NT2/D1 (cell line): ENCODE data around the gene LRRC23.

ENCODE experiments used
- SUZ12 ChIP-seq: IDR thresholded peaks from 2 replicates; pipeline ENCODE4 v1.6.1; 2011; ENCODE audit not compliant: insufficient read length, insufficient read depth; ENCODE audit errors: extremely low read depth
- ZNF274 ChIP-seq: IDR thresholded peaks from 2 replicates; pipeline ENCODE4 v1.6.1; 2011; ENCODE audit warnings: mild to moderate bottlenecking, low read depth, low read length

GRCh38 chr12:6923003-6923732 lies 18.5 kb downstream of the LRRC23 start:
- no peak for TF ChIP-seq SUZ12
- TF ChIP-seq ZNF274: no peak
